Ishikawa (cell line): ENCODE results near the gene TGFBI.

Experiments
- CEBPB ChIP-seq: IDR thresholded peaks from 2 replicates; pipeline ENCODE4 v1.6.1; 2012
- CREB1 ChIP-seq: IDR thresholded peaks from 2 replicates; pipeline ENCODE4 v1.6.1; 2012; ENCODE audit warnings: low read depth
- EGR1 ChIP-seq: IDR thresholded peaks from 2 replicates; pipeline ENCODE4 v1.6.1; 2012
- EP300 ChIP-seq: IDR thresholded peaks from 2 replicates; pipeline ENCODE4 v1.6.1; 2012; ENCODE audit warnings: borderline replicate concordance
- FOXM1 ChIP-seq: IDR thresholded peaks from 2 replicates; pipeline ENCODE4 v1.6.1; 2012; ENCODE audit warnings: low read depth, borderline replicate concordance
- MAX ChIP-seq: IDR thresholded peaks from 2 replicates; pipeline ENCODE4 v1.6.1; 2012
- NFIC ChIP-seq: IDR thresholded peaks from 2 replicates; pipeline ENCODE4 v1.6.1; 2012
- RAD21 ChIP-seq: IDR thresholded peaks from 2 replicates; pipeline ENCODE4 v1.6.1; 2012; ENCODE audit warnings: low read depth
- REST ChIP-seq: IDR thresholded peaks from 2 replicates; pipeline ENCODE4 v1.6.1; 2012; ENCODE audit warnings: low read depth, mild to moderate bottlenecking
- TAF1 ChIP-seq: IDR thresholded peaks from 2 replicates; pipeline ENCODE4 v1.6.1; 2012; ENCODE audit warnings: low read depth, mild to moderate bottlenecking
- TCF12 ChIP-seq: IDR thresholded peaks from 2 replicates; pipeline ENCODE4 v1.6.1; 2012; ENCODE audit warnings: low read depth
- TEAD4 ChIP-seq: IDR thresholded peaks from 2 replicates; pipeline ENCODE4 v1.6.1; 2012
- USF1 ChIP-seq: IDR thresholded peaks from 2 replicates; pipeline ENCODE4 v1.6.1; 2012
- YY1 ChIP-seq: IDR thresholded peaks from 2 replicates; pipeline ENCODE4 v1.6.1; 2012; ENCODE audit warnings: low read depth
- ZBTB7A ChIP-seq: IDR thresholded peaks from 2 replicates; pipeline ENCODE4 v1.6.1; 2012; ENCODE audit warnings: low read depth

Gene TGFBI

GRCh38 chr5:135991429-135991828, 37.4 kb upstream of the TGFBI start:
- TF ChIP-seq NFIC (no peak), EGR1 (no peak), ZBTB7A (no peak), FOXM1 (no peak), CEBPB (no peak), MAX (no peak), YY1 (no peak), USF1 (no peak), TCF12 (no peak), RAD21 (no peak), CREB1 (no peak), EP300 (no peak), TEAD4 (no peak), TAF1 (no peak), REST (no peak)

- TF ChIP-seq MAX (no peak), YY1 (no peak), TCF12 (no peak), CEBPB (no peak), EP300 (no peak), REST (no peak), RAD21 (no peak), FOXM1 (no peak), TAF1 (no peak)
Measured at GRCh38 chr5:135993335-135993879, 35.4 kb upstream of the TGFBI start.

GRCh38 chr5:135993880-135994636, 34.7 kb upstream of the TGFBI start:
- TF ChIP-seq NFIC (no peak), RAD21 (no peak), TCF12 (no peak), FOXM1 (no peak), MAX (no peak), CREB1 (no peak), CEBPB (no peak), TAF1 (no peak), YY1 (no peak), EGR1 (no peak), ZBTB7A (no peak), REST (no peak), EP300 (no peak), USF1 (no peak)

- TF ChIP-seq TAF1 (no peak), CREB1 (no peak), TEAD4 (no peak), EGR1 (no peak), USF1 (no peak), CEBPB (no peak), ZBTB7A (no peak), EP300 (no peak), TCF12 (no peak), REST (no peak), FOXM1 (no peak), NFIC (no peak), RAD21 (no peak)
Measured at GRCh38 chr5:135995976-135996375, 32.8 kb upstream of the TGFBI start.
